ENCODE measurements around the gene FYB1.

DNA sequence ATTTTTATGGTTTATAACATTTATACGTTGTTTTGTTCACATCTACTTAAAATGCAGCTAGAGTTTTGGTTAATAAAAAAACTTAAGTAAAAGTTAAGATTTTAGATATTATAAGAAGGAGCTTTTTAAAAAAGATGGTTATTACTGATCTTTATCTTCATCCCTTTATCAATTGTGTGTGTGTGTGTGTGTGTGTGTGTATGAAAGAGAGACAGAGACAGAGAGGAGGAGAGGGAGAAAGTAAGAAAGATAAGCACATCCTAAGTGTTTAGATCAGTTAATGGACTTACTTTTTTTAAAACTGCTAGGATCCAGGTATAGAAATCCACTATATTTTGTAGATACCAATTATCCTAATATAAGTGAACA lies 99.3 kb downstream of the FYB1 start:
- TF ChIP-seq CTCF (IDR thresholded peaks at IDR 0.05; ENCODE audit: insufficient read depth, low read depth, low read length) (no peak), EZH2 (IDR thresholded peaks at IDR 0.05; ENCODE audit: insufficient read depth, low read length) (no peak)
